ENCODE data around the gene BAIAP2. TPM values are rescaled to one million over a fixed set of nuclear protein-coding genes. Genes with fewer than 3 reads are reported as not detected.

The BAIAP2 gene
- total RNA-seq, 4 donors from 2014 or later = 35.8 to 86.8 (median 42.1) TPM

GRCh38 chr17:81095383-81095762 is 60.4 kb downstream of the BAIAP2 start:
- Histone ChIP-seq H3K27ac (peak overlapping the region; percentile 92 to 96 (median 95)), H3K4me3 (replicated peaks in 1 of 3) (no peak overlapping the region), H3K27me3 (no peaks in the 10 kb centered on the region), H3K9me3 (no peaks in the 10 kb centered on the region), H3K4me1 (peaks cover 31 to 46% of the 10 kb centered on the region in 2 donors), H3K36me3 (peaks cover 6% of the 10 kb centered on the region in 2 donors)
- WGBS, 2 donors = 40 to 49% methylated on average over 11 to 12 of the region's 13 CpGs
- TF ChIP-seq POLR2A (IDR thresholded peaks at IDR 0.05) (no peak), CTCF (IDR thresholded peaks at IDR 0.05) (no peak)
- intact Hi-C loops (cut with DNase I) = no loop called here
- DNase-seq = no peak

- DNase-seq = peak; percentile 57 to 67
- Histone ChIP-seq H3K27ac (peak overlapping the region; percentile 92 to 96 (median 95)), H3K4me1 (peaks cover 31 to 41% of the 10 kb centered on the region in 2 donors), H3K4me3 (replicated peaks in 1 of 3) (no peak overlapping the region), H3K9me3 (no peaks in the 10 kb centered on the region), H3K36me3 (peaks cover 6 to 11% of the 10 kb centered on the region in 2 donors), H3K27me3 (no peaks in the 10 kb centered on the region)
- no peak for TF ChIP-seq POLR2A (IDR thresholded peaks at IDR 0.05)
- TF ChIP-seq CTCF (IDR thresholded peaks at IDR 0.05) = no peak
- intact Hi-C loops (cut with DNase I) = no loop called here
- WGBS, 2 donors = 62 to 81% methylated on average over 6 to 7 of the region's 7 CpGs
These were observed 61.8 kb downstream of the BAIAP2 start for GRCh38 chr17:81096741-81097133.

GRCh38 chr17:81097134-81097942 is 62.4 kb downstream of the BAIAP2 start:
- Histone ChIP-seq H3K9me3 (no peaks in the 10 kb centered on the region), H3K36me3 (peaks cover 6 to 11% of the 10 kb centered on the region in 2 donors), H3K27ac (peak overlapping the region; percentile 92 to 96 (median 95)), H3K4me3 (replicated peaks in 1 of 3) (no peak overlapping the region), H3K27me3 (no peaks in the 10 kb centered on the region), H3K4me1 (peaks cover 31 to 41% of the 10 kb centered on the region in 2 donors)
- DNase-seq = peak; percentile 79 to 85
- TF ChIP-seq CTCF (IDR thresholded peaks at IDR 0.05) (peak in 5 of 6 experiments; percentile 37 to 63 (median 49)), POLR2A (IDR thresholded peaks at IDR 0.05) (peak in 1 of 2 donors; percentile 19)
- WGBS, 2 donors = 44 to 47% methylated on average over 6 to 22 of the region's 31 CpGs
- intact Hi-C loops (cut with DNase I) = no loop called here

GRCh38 chr17:81097943-81098308 is 63.0 kb downstream of the BAIAP2 start:
- no peaks in the 10 kb centered on the region for H3K9me3 ChIP-seq
- TF ChIP-seq CTCF (IDR thresholded peaks at IDR 0.05) = no peak
- no peak for TF ChIP-seq POLR2A (IDR thresholded peaks at IDR 0.05)
- H3K27me3 ChIP-seq = no peaks in the 10 kb centered on the region
- peak overlapping the region in 2 of 3 donors; percentile 95 to 96 for H3K27ac ChIP-seq
- intact Hi-C loops (cut with DNase I) = loop anchor here (2.0 kb wide), 1 partner anchor 109 kb away; no protein-coding TSS in a partner anchor
- WGBS, 2 donors = 91 to 95% methylated on average over 5 to 11 of the region's 13 CpGs
- H3K36me3 ChIP-seq = peaks cover 6 to 11% of the 10 kb centered on the region in 2 donors
- peaks cover 31 to 41% of the 10 kb centered on the region in 2 donors for H3K4me1 ChIP-seq
- DNase-seq = no peak
- no peak overlapping the region for H3K4me3 ChIP-seq (replicated peaks in 1 of 3)

- TF ChIP-seq POLR2A (IDR thresholded peaks at IDR 0.05) (no peak), CTCF (IDR thresholded peaks at IDR 0.05) (no peak)
- H3K9me3 ChIP-seq = no peaks in the 10 kb centered on the region
- no peak overlapping the region for H3K27ac ChIP-seq
- no peaks in the 10 kb centered on the region for H3K27me3 ChIP-seq
- WGBS, 2 donors = 94 to 97% methylated on average over 15 to 21 of the region's 23 CpGs
- peaks cover 15 to 16% of the 10 kb centered on the region in 2 donors for H3K36me3 ChIP-seq
- H3K4me1 ChIP-seq = peaks cover 23 to 32% of the 10 kb centered on the region in 2 donors
- H3K4me3 ChIP-seq (replicated peaks in 1 of 3) = no peak overlapping the region
- no peak for DNase-seq
- intact Hi-C loops (cut with DNase I) = loop anchor here (2.0 to 10.0 kb wide), 3 partner anchors 78 to 675 kb away; no protein-coding TSS in a partner anchor
These were observed 64.9 kb downstream of the BAIAP2 start for GRCh38 chr17:81099888-81100287.

All from thyroid gland (tissue), 4 donors.